K562 (cell line): ENCODE measurements around the gene LINGO4. TPM values are rescaled to one million over a fixed set of nuclear protein-coding genes. Genes with fewer than 3 reads are reported as not detected.

ENCODE experiments used
- BACH1 ChIP-seq: fragments of 200-800 bp; sonication (Bioruptor generic); IDR thresholded peaks from 2 replicates; pipeline ENCODE4 v1.6.1; 2016; ENCODE audit warnings: missing genetic modification characterization, missing compliant biosample characterization
- BRD9 ChIP-seq: fragments of 450-650 bp; IDR thresholded peaks from 2 replicates; pipeline ENCODE4 v1.6.1; 2018; ENCODE audit warnings: low read depth; ENCODE audit not compliant: partially characterized antibody
- CTBP1 ChIP-seq: fragments of 450-650 bp; IDR thresholded peaks from 2 replicates; pipeline ENCODE4 v1.6.1; 2016; ENCODE audit warnings: borderline replicate concordance
- ERF ChIP-seq: fragments of 450-650 bp; formaldehyde crosslinking; IDR thresholded peaks from 2 replicates; pipeline ENCODE4 v1.4.0; 2020; ENCODE audit warnings: mild to moderate bottlenecking, mixed read lengths
- EWSR1 ChIP-seq: fragments of 450-650 bp; IDR thresholded peaks from 2 replicates; pipeline ENCODE4 v1.6.1; 2018; ENCODE audit warnings: borderline replicate concordance, mild to moderate bottlenecking, low read depth, moderate library complexity; ENCODE audit not compliant: partially characterized antibody
- FOXA3 ChIP-seq, 2 experiments: fragments of 450-650 bp in 1 of 2; sonication (generic) in 1 of 2; formaldehyde crosslinking; IDR thresholded peaks in 1 of 2; conservative IDR thresholded peaks in 1 of 2; 2 replicates each; pipeline versions ENCODE4 v1.4.0 to v1.8.0; 2020 to 2022; ENCODE audit warnings: mild to moderate bottlenecking in 2 of 2, missing genetic modification reagents in 1 of 2
- KDM4B ChIP-seq, 2 experiments: fragments of 450-650 bp in 1 of 2; sonication (generic) in 1 of 2; IDR thresholded peaks; 2 replicates each; pipeline ENCODE4 v1.6.1; 2016 to 2017; ENCODE audit warnings: borderline replicate concordance in 2 of 2, antibody characterized with exemption in 1 of 2, low read depth in 1 of 2, mild to moderate bottlenecking in 1 of 2
- MCM5 ChIP-seq: fragments of 450-650 bp; IDR thresholded peaks from 2 replicates; pipeline ENCODE4 v1.6.1; 2016; ENCODE audit warnings: low read depth
- MIER1 ChIP-seq: fragments of 450-650 bp; IDR thresholded peaks from 2 replicates; pipeline ENCODE4 v1.6.1; 2016; ENCODE audit warnings: antibody characterized with exemption, mild to moderate bottlenecking, low read depth
- MLLT1 ChIP-seq, 2 experiments: fragments of 450-650 bp; IDR thresholded peaks; 2 replicates each; pipeline ENCODE4 v1.6.1; 2016
- MTA2 ChIP-seq: fragments of 450-650 bp; IDR thresholded peaks from 2 replicates; pipeline ENCODE4 v1.6.1; 2016; ENCODE audit warnings: low read depth
- PHF21A ChIP-seq: fragments of 450-650 bp; IDR thresholded peaks from 2 replicates; pipeline ENCODE4 v1.6.1; 2017; ENCODE audit warnings: low read depth, borderline replicate concordance
- POLR2B ChIP-seq: fragments of 450-650 bp; IDR thresholded peaks from 2 replicates; pipeline ENCODE4 v1.6.1; 2018; ENCODE audit warnings: low read depth; ENCODE audit not compliant: partially characterized antibody
- RERE ChIP-seq: sonication (generic); formaldehyde crosslinking; IDR thresholded peaks from 2 replicates; pipeline ENCODE4 v1.8.0; 2023; ENCODE audit warnings: missing genetic modification reagents, mild to moderate bottlenecking, borderline replicate concordance
- RFX1 ChIP-seq: fragments of 450-650 bp; IDR thresholded peaks from 2 replicates; pipeline ENCODE4 v1.6.1; 2016; ENCODE audit warnings: mild to moderate bottlenecking, moderate library complexity
- ZNF140 ChIP-seq: fragments of 250-450 bp; sonication (Bioruptor Pico); IDR thresholded peaks from 2 replicates; pipeline ENCODE4 v1.8.0; 2021; ENCODE audit warnings: moderate library complexity, mild to moderate bottlenecking, inconsistent platforms
- ZNF175 ChIP-seq: fragments of 200-800 bp; sonication (Bioruptor generic); IDR thresholded peaks from 2 replicates; pipeline ENCODE4 v1.6.1; 2016; ENCODE audit warnings: low read depth, mild to moderate bottlenecking, missing genetic modification characterization, missing compliant biosample characterization
- ZNF277 ChIP-seq: fragments of 250-450 bp; sonication (Bioruptor Pico); IDR thresholded peaks from 2 replicates; pipeline ENCODE4 v1.8.0; 2022; ENCODE audit warnings: inconsistent platforms, mild to moderate bottlenecking, moderate library complexity, borderline replicate concordance
- ZNF507 ChIP-seq: conservative IDR thresholded peaks from 2 replicates; pipeline ENCODE4 v1.6.1; 2017; ENCODE audit warnings: missing genetic modification characterization, missing compliant biosample characterization
- ZSCAN32 ChIP-seq: fragments of 450-650 bp; formaldehyde crosslinking; IDR thresholded peaks from 2 replicates; pipeline ENCODE4 v1.4.0; 2020; ENCODE audit warnings: mild to moderate bottlenecking, moderate library complexity
- polyA plus RNA-seq, 8 experiments: library from polyadenylated mRNA; depleted of rRNA in 4 of 8; stranded (reverse) in 5 of 8; unstranded in 3 of 8; fragments of >200 nt; fragmentation: Nextera tagmentation in 2 of 8; fragmentation: Illumina TruSeq in 1 of 8; extraction: Ambion mirVana in 2 of 8; extraction: Trizol in 1 of 8; gene quantifications; 2 replicates each; pipeline versions ENCODE4 v1.2.1 to v1.2.3, GENCODE V29; 2011 to 2014; ENCODE audit warnings: inconsistent platforms in 1 of 8, missing spikeins in 1 of 8
- total RNA-seq, 7 experiments: library from RNA; depleted of rRNA in 6 of 7; stranded (reverse); fragments of >200 nt in 6 of 7; fragmentation: Illumina TruSeq in 2 of 7; extraction: Trizol in 2 of 7; gene quantifications; 2 replicates each; pipeline versions ENCODE4 v1.2.1 to v1.2.3, GENCODE V29; 2011 to 2021; ENCODE audit warnings: low replicate concordance in 1 of 7

Gene LINGO4
- total and polyA plus RNA-seq, 9 of the 15 experiments (the other 6 are each of a cell fraction or from before 2014, with no cell fraction given): not detected

GRCh38 chr1:151790071-151790939, 14.9 kb downstream of the LINGO4 start, which contains the start of gene TDRKH (continued):
- TF ChIP-seq BACH1 (tag) (peak; percentile 67), RFX1 (no peak), POLR2B (peak; percentile 54), MLLT1 (IDR thresholded peaks at IDR 0.05) (peak; percentile 54 to 98), ZNF507 (tag) (no peak), ZNF140 (CRISPR knock-in tag) (no peak), ZNF175 (peak; percentile 85; the same call in 1 of the 2 replicates), KDM4B (IDR thresholded peaks at IDR 0.05; ENCODE audit: borderline replicate concordance in 2 of 2, low read depth in 1 of 2) (no peak), MCM5 (no peak), BRD9 (no peak), MIER1 (no peak), ZNF277 (no peak), CTBP1 (peak; percentile 97), PHF21A (peak; percentile 100), FOXA3 (CRISPR knock-in tag; conservative IDR thresholded peaks at IDR 0.05 in 1 of 2, IDR thresholded peaks at IDR 0.05 in 1 of 2) (no peak), RERE (CRISPR knock-in tag) (no peak), ZSCAN32 (CRISPR knock-in tag) (no peak), ERF (CRISPR knock-in tag) (no peak), EWSR1 (no peak), MTA2 (no peak)
